GM18861 (cell line): Measurements from ENCODE around the gene NDUFS3.
"Not testable (repeated sequence)": the region's sequence is repeated elsewhere in the genome, so short reads cannot be mapped to it uniquely, and the experiment has no call there.

ENCODE experiments used
- ATAC-seq: cut with Tn5 transposase; IDR thresholded peaks from one replicate; pipeline ENCODE4 v1.9.1; 2021; ENCODE audit not compliant: unreplicated experiment

The NDUFS3 gene

DNA sequence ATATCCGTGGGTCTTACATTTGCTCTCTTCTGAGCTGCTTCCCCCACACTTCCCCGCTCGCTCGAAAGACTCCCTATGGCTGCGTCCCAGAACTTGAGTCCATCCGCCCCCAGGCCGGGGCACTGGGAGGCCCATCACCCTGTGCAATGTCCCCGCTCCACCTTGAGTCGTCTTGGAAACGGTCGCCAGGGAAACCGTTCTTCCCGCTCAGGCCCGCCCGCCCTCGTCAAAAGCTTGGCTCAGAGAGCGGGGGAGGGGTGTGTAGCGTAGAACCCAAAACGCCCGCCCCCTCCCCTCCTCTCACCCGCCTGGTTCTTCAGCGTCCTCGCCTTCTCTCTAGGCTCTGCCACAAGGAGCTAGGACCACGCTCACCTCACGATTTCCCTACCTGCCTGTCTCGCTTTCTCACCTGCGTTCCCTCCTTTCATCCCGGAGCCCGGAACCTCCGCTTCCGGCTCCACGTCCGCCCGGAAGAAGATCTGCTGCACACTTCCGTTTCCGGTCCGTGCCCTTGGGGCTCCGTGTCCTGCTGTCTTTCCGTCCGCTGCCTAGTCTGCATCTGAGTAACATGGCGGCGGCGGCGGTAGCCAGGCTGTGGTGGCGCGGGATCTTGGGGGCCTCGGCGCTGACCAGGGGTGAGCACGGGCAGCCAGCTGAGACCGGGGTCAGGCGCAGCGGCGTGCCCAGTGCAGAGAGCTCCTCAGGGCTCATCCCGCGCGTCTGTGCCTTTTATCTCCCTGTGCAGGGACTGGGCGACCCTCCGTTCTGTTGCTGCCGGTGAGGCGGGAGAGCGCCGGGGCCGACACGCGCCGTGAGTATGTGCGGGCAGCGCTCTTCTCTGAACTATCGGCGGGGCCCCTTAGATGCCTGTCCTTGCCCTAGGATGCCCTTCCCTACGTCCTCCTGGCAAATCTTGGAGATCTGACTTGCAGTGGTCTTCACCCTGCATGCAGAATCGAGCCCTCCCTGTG, at the start of gene NDUFS3, which contains the start of gene KBTBD4:
Gene NDUFS3 (plus strand): TSS at position 551 of the 971 bp plus-strand sequence. CDS start 18 bp downstream, at position 569.
Gene KBTBD4 (minus strand): TSS at position 447 of the 971 bp plus-strand sequence. CDS start 19 bp downstream, at position 428.
- peak; percentile 79 for ATAC-seq

DNA sequence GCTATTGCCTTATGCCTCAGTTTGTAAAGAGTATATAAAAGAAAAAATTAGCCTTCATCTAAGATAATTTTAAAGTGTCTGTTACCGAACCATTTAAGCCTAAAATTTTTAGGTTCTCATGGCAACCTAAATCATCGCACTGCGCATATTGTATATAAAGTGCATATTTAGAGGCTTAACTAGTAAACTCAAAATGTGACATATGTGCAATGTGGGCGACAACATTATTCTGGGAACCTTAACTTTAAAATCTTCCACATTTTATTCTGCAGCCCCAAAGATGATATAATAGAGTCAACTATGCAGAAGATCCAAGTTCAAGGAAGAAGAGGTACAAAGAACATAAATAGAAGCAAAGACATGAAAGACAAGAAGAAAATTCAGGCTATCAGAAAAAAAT, 48.9 kb upstream of the NDUFS3 start:
- no peak for ATAC-seq

- ATAC-seq = not testable (repeated sequence)
Measured at GRCh38 chr11:47530721-47531120, 48.2 kb upstream of the NDUFS3 start.

DNA sequence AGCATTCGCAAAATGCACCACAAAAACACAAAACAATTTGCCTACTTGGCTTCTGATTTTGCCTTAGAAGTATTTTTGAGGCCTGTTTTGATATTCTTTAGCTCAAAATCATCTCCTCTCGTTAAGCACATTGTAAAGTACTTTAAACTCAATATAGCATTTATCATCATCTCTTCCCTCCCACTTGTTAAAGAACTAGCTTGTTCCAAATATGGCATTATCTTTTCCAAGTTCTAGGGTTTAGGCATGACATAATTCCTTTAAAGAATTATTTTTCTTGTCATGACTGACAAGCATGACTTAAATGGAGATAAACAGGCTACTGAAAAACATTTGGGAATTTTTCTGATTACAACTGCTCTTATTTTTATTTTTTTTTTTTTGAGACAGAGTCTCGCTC, 47.2 kb upstream of the NDUFS3 start:
- no peak for ATAC-seq

GRCh38 chr11:47532597-47533213, 46.2 kb upstream of the NDUFS3 start:
- no peak for ATAC-seq

GRCh38 chr11:47533690-47534151, 45.2 kb upstream of the NDUFS3 start:
- no peak for ATAC-seq

GRCh38 chr11:47534704-47535251, 44.1 kb upstream of the NDUFS3 start:
- no peak for ATAC-seq

DNA sequence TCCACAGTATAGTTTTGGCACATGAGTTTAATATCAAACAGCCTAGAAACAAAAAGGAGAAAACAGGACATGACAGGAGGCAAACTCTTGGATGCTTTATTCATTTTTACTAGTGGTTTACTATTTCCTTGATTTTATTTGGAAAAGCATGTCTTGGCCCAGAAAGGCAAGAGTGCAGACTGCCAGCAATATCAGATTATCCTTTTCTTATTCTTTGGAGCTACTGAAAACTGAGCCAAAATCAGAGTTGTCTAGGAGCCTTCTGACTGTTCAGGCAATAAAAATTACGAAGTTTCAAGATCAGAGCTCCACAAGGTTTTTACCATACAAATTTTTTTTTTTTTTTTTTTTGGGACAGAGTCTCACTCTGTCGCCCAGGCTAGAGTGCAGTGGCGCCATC, 42.0 kb upstream of the NDUFS3 start:
- no peak for ATAC-seq

- ATAC-seq = no peak
Measured at GRCh38 chr11:47538741-47539565, 39.9 kb upstream of the NDUFS3 start.

DNA sequence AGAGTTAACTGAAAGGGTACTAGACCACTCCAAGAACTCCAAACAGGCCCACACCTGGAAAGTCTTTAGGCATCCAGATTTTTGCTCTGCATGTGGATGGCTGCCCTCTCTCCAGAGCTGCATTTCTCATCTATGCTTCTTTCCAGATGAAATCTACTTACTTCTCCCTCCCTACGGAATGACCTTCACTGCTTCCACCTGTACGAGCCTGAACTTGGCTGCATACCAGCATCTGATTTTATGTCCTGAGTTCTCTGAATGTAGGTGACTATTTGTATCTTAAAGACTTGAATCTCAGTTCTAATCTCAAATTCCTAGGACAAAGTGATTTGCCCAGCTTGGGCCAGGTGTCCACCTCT, 39.2 kb upstream of the NDUFS3 start:
- no peak for ATAC-seq

DNA sequence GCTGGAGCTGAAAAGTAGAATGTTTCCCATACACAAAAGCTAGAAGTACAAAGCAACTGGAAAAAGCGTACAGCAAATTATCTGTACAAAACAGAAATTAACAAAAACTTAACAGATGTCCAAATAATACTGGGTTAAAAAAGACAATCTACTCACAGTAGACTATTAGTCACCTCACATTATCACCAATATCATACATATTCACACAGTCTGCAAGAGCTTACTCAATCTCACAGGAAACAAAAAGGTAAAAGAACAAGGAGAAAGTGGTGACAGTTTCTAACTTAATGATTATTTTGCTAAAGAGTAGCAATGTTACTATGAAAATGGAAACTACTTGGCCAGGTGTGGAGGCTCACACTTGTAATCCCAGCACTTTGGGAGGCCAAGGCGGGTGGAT, 37.8 kb upstream of the NDUFS3 start:
- no peak for ATAC-seq

GRCh38 chr11:47545298-47545697, 33.6 kb upstream of the NDUFS3 start:
- ATAC-seq = no peak

DNA sequence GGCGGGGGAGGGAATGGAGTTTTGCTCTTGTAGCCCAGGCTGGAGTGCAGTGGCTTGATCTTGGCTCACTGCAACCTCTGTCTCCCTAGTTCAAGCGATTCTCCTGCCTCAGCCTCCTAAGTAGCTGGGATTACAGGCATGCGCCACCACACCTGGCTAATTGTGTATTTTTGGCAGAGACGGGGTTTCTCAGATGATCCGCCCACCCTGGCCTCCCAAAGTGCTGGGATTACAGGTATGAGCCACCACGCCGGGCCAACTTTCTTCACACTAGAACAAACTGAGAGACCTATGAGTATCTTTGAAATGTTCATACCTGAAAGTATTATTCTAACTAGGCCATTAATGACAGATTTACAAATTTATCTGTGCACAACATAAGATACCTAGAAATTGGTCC, 32.6 kb upstream of the NDUFS3 start:
- not testable (repeated sequence) for ATAC-seq

GRCh38 chr11:47550288-47551047, 28.4 kb upstream of the NDUFS3 start:
- ATAC-seq = no peak

- ATAC-seq = peak; percentile 29
Measured at GRCh38 chr11:47551086-47551485, 27.8 kb upstream of the NDUFS3 start.

- ATAC-seq = no peak
Measured at GRCh38 chr11:47552056-47552565, 26.8 kb upstream of the NDUFS3 start.

- ATAC-seq = peak; percentile 92
Measured at GRCh38 chr11:47552566-47553405, 26.1 kb upstream of the NDUFS3 start, which contains the start of gene CELF1. Gene CELF1, minus strand, starts transcription at chr11:47553132. Its CDS starts 53,609 bp downstream, at chr11:47499523.

- peak; percentile 17 for ATAC-seq
Measured at GRCh38 chr11:47553406-47553743, 25.5 kb upstream of the NDUFS3 start.

DNA sequence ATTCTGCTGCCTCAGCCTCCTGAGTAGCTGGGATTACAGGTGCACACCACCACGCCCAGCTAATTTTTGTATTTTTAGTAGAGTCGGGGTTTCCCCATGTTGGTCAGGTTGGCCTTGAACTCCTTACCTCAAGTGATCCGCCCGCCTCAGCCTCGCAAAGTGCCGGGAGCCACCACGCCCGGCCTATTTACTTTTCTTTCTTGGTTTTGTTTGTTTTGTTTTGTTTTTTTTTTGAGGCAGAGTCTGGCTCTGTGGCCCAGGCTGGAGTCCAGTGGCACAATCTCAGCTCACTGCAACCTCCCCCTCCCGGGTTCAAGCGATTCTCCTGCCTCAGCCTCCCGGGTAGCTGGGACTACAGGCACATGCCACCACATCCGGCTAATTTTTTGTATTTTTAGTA, 21.9 kb upstream of the NDUFS3 start:
- not testable (repeated sequence) for ATAC-seq
